IMR-90 (cell line): ENCODE data around the gene PARL. TPM values are rescaled to one million over a fixed set of nuclear protein-coding genes. Genes with fewer than 3 reads are reported as not detected.

ENCODE experiments used
- ATAC-seq: fragments of 200-7000 bp; cut with Tn5 transposase; 2 replicates; pipeline ENCODE4 v1.9.1; 2020; ENCODE audit warnings: low read depth, mild to moderate bottlenecking, moderate library complexity
- BruUV-seq: library from RNA; stranded (reverse); fragments of 400-500 nt; replicated peaks from 2 replicates; lab custom pipeline; 2021; lab: Mats Ljungman, UMichigan
- CTCF ChIA-PET: fragments of 300-600 bp; formaldehyde crosslinking; extraction: SDS; loops from one replicate; lab custom pipeline; 2021; ENCODE audit warnings: antibody characterized with exemption; lab: Yijun Ruan, JAX
- POLR2A ChIA-PET: fragments of 300-600 bp; sonication (Branson Sonifier 250); formaldehyde crosslinking; loops from one replicate; lab custom pipeline; 2022; ENCODE audit warnings: antibody characterized with exemption; ENCODE audit not compliant: unreplicated experiment; lab: Charles Lee
- DNase-seq: peaks from one replicate; pipeline ENCODE4 v3.0.0; 2013
- H2AFZ ChIP-seq: replicated peaks from 2 replicates; pipeline ENCODE3; 2013; ENCODE audit warnings: low read length, mild to moderate bottlenecking; ENCODE audit not compliant: poor library complexity
- H2AK5ac ChIP-seq: 2 replicates; pipeline ENCODE4 v1.6.1; 2013; ENCODE audit warnings: low read depth, low read length, inconsistent platforms
- H2AK9ac ChIP-seq: replicated peaks from 2 replicates; pipeline ENCODE3; 2013; ENCODE audit warnings: mild to moderate bottlenecking, low read depth, low read length, moderate library complexity; ENCODE audit not compliant: poor library complexity
- H2BK120ac ChIP-seq: 2 replicates; pipeline ENCODE4 v1.6.1; 2013; ENCODE audit warnings: low read depth, low read length, inconsistent platforms
- H2BK15ac ChIP-seq: 3 replicates; pipeline ENCODE4 v1.6.1; 2013; ENCODE audit warnings: low read depth, low read length, inconsistent platforms
- H2BK20ac ChIP-seq: 2 replicates; pipeline ENCODE4 v1.6.1; 2013; ENCODE audit warnings: low read depth, mild to moderate bottlenecking, inconsistent platforms, low read length, moderate library complexity
- H2BK5ac ChIP-seq: 2 replicates; pipeline ENCODE4 v1.6.1; 2013; ENCODE audit warnings: mild to moderate bottlenecking, low read depth, low read length, inconsistent platforms; ENCODE audit not compliant: poor library complexity, severe bottlenecking
- H3K14ac ChIP-seq: replicated peaks from 2 replicates; pipeline ENCODE4 v1.6.1; 2013; ENCODE audit warnings: low read depth, low read length, inconsistent platforms
- H3K18ac ChIP-seq: 2 replicates; pipeline ENCODE4 v1.6.1; 2013; ENCODE audit warnings: low read depth, low read length, control low read depth
- H3K23ac ChIP-seq: 2 replicates; pipeline ENCODE4 v1.6.1; 2013; ENCODE audit warnings: low read depth, low read length, inconsistent platforms
- H3K27ac ChIP-seq: 2 replicates; pipeline ENCODE4 v1.5.1; 2013; ENCODE audit warnings: mild to moderate bottlenecking, control low read depth, low read length; ENCODE audit not compliant: insufficient read depth
- H3K27me3 ChIP-seq: 2 replicates; pipeline ENCODE4 v1.6.1; 2013; ENCODE audit warnings: low read length; ENCODE audit not compliant: control insufficient read depth, insufficient read depth
- H3K36me3 ChIP-seq: 2 replicates; pipeline ENCODE4 v1.6.1; 2013; ENCODE audit warnings: low read length, mixed read lengths; ENCODE audit not compliant: control insufficient read depth, insufficient read depth
- H3K4ac ChIP-seq: 2 replicates; pipeline ENCODE4 v1.6.1; 2013; ENCODE audit warnings: low read depth, low read length, inconsistent platforms
- H3K4me1 ChIP-seq: 2 replicates; pipeline ENCODE4 v1.6.1; 2013; ENCODE audit warnings: low read length, mixed read lengths; ENCODE audit not compliant: control insufficient read depth, insufficient read depth
- H3K4me2 ChIP-seq: 2 replicates; pipeline ENCODE4 v1.6.1; 2013; ENCODE audit warnings: low read depth, mild to moderate bottlenecking, control low read depth, low read length, moderate library complexity
- H3K4me3 ChIP-seq: 2 replicates; pipeline ENCODE4 v1.5.1; 2013; ENCODE audit warnings: low read depth, mild to moderate bottlenecking, control low read depth, low read length, moderate library complexity; ENCODE audit not compliant: insufficient read depth
- H3K56ac ChIP-seq: 2 replicates; pipeline ENCODE4 v1.6.1; 2013; ENCODE audit warnings: low read length, inconsistent platforms; ENCODE audit not compliant: insufficient read depth; ENCODE audit errors: extremely low read depth
- H3K79me1 ChIP-seq, 2 experiments: 2 replicates each; pipeline ENCODE4 v1.6.1; 2013; ENCODE audit warnings: low read length in 2 of 2, inconsistent platforms in 1 of 2, low read depth in 1 of 2
- H3K9ac ChIP-seq: 2 replicates; pipeline ENCODE4 v1.6.1; 2013; ENCODE audit warnings: low read depth, low read length, control low read depth
- H3K9me1 ChIP-seq: 2 replicates; pipeline ENCODE4 v1.6.1; 2013; ENCODE audit warnings: low read length, inconsistent platforms; ENCODE audit not compliant: insufficient read depth
- H3K9me3 ChIP-seq: 2 replicates; pipeline ENCODE4 v1.6.1; 2013; ENCODE audit warnings: low read length; ENCODE audit not compliant: control insufficient read depth, insufficient read depth
- H4K20me1 ChIP-seq: 2 replicates; pipeline ENCODE4 v1.6.1; 2013; ENCODE audit warnings: low read length, inconsistent platforms; ENCODE audit not compliant: insufficient read depth
- H4K5ac ChIP-seq: 2 replicates; pipeline ENCODE4 v1.6.1; 2013; ENCODE audit warnings: mild to moderate bottlenecking, low read depth, low read length, control low read depth
- H4K8ac ChIP-seq, 2 experiments: 2 replicates each; pipeline ENCODE4 v1.6.1; 2013; ENCODE audit warnings: low read depth in 2 of 2, low read length in 2 of 2, control low read depth in 1 of 2, inconsistent platforms in 1 of 2
- H4K91ac ChIP-seq: 2 replicates; pipeline ENCODE4 v1.6.1; 2013; ENCODE audit warnings: low read depth, low read length, inconsistent platforms; ENCODE audit not compliant: insufficient read depth
- BHLHE40 ChIP-seq: fragments of 150-350 bp; IDR thresholded peaks from 2 replicates; pipeline ENCODE4 v1.6.1; 2016; ENCODE audit warnings: mild to moderate bottlenecking, low read depth, low read length
- CEBPB ChIP-seq: IDR thresholded peaks from 2 replicates; pipeline ENCODE4 v1.6.1; 2012; ENCODE audit warnings: low read depth, low read length, improper control_type of control experiment
- CHD1 ChIP-seq: IDR thresholded peaks from 2 replicates; pipeline ENCODE4 v1.6.1; 2012; ENCODE audit warnings: low read depth, low read length, improper control_type of control experiment
- FOS ChIP-seq: fragments of 150-350 bp; IDR thresholded peaks from 2 replicates; pipeline ENCODE4 v1.6.1; 2016; ENCODE audit warnings: low read depth, low read length
- MAFK ChIP-seq: IDR thresholded peaks from 2 replicates; pipeline ENCODE4 v1.6.1; 2012; ENCODE audit warnings: low read depth, low read length, improper control_type of control experiment
- MAZ ChIP-seq: IDR thresholded peaks from 2 replicates; pipeline ENCODE4 v1.6.1; 2012; ENCODE audit warnings: low read depth, mild to moderate bottlenecking, low read length, improper control_type of control experiment, moderate library complexity, borderline replicate concordance
- MXI1 ChIP-seq: IDR thresholded peaks from 2 replicates; pipeline ENCODE4 v1.6.1; 2012; ENCODE audit warnings: low read depth, mild to moderate bottlenecking, low read length, moderate library complexity, borderline replicate concordance
- NFE2L2 ChIP-seq: fragments of 150-350 bp; IDR thresholded peaks from 2 replicates; pipeline ENCODE4 v1.6.1; 2016; ENCODE audit warnings: low read depth, mild to moderate bottlenecking, low read length
- POLR2A ChIP-seq: IDR thresholded peaks from 2 replicates; pipeline ENCODE4 v1.6.1; 2012; ENCODE audit warnings: mild to moderate bottlenecking, low read depth, low read length
- RAD21 ChIP-seq: IDR thresholded peaks from 2 replicates; pipeline ENCODE4 v1.6.1; 2012; ENCODE audit warnings: low read length, improper control_type of control experiment
- RFX5 ChIP-seq: IDR thresholded peaks from 2 replicates; pipeline ENCODE4 v1.8.0; 2012; ENCODE audit warnings: low read depth, mild to moderate bottlenecking, low read length, moderate library complexity
- SMC3 ChIP-seq: fragments of 150-350 bp; IDR thresholded peaks from 2 replicates; pipeline ENCODE4 v1.6.1; 2016; ENCODE audit warnings: low read depth, mild to moderate bottlenecking, antibody characterized with exemption, low read length, moderate library complexity
- WGBS, 2 experiments: methylation state at CpG; one replicate each; pipeline versions ENCODE4 v1.1.5 to v1.1.7; 2013; ENCODE audit warnings: missing lambda C conversion rate in 2 of 2; ENCODE audit not compliant: insufficient read length in 1 of 2; ENCODE audit errors: extremely low coverage in 2 of 2; 5-methylcytosine and 5-hydroxymethylcytosine counted together
- dilution Hi-C: fragments of 300-500 bp; cut with HindIII; formaldehyde crosslinking; loops from one replicate; pipeline ENCODE4 v1.14.3; 2018; ENCODE audit warnings: low sequenced_read_pairs; ENCODE audit not compliant: unreplicated experiment
- in situ Hi-C: fragments of 300-500 bp; cut with MboI; formaldehyde crosslinking; loops from 3 replicates; pipeline ENCODE4 v1.14.3; 2019; ENCODE audit warnings: low sequenced_read_pairs, inconsistent platforms, mixed read lengths
- intact Hi-C: fragments of 100-400 bp; cut with micrococcal nuclease; formaldehyde crosslinking; loops from 2 replicates; pipeline ENCODE4 v1.10.0; 2022
- polyA plus RNA-seq, 3 experiments: library from polyadenylated mRNA; depleted of rRNA; stranded (reverse); fragments of >200 nt; gene quantifications; 2 replicates each; pipeline ENCODE4 v1.2.3, GENCODE V29; 2012; ENCODE audit warnings: low replicate concordance in 1 of 3
- total RNA-seq: library from RNA; depleted of rRNA; stranded (reverse); fragments of >200 nt; gene quantifications from 2 replicates; pipeline ENCODE4 v1.2.3, GENCODE V29; 2012
- TF ChIP-seq, protein P1 (sequence below): fragments of 150-350 bp; IDR thresholded peaks from 2 replicates; pipeline ENCODE4 v1.6.1; 2017; ENCODE audit warnings: mild to moderate bottlenecking, antibody characterized with exemption, low read length, low read depth
- TF ChIP-seq, protein P2 (sequence below): fragments of 150-350 bp; IDR thresholded peaks from 2 replicates; pipeline ENCODE4 v1.6.1; 2016; ENCODE audit warnings: low read depth, mild to moderate bottlenecking, low read length, moderate library complexity, borderline replicate concordance

The PARL gene
- total and polyA plus RNA-seq, 2 of the 4 experiments (the other 2 are of a cell fraction) = 35.5 to 42.6 TPM

DNA sequence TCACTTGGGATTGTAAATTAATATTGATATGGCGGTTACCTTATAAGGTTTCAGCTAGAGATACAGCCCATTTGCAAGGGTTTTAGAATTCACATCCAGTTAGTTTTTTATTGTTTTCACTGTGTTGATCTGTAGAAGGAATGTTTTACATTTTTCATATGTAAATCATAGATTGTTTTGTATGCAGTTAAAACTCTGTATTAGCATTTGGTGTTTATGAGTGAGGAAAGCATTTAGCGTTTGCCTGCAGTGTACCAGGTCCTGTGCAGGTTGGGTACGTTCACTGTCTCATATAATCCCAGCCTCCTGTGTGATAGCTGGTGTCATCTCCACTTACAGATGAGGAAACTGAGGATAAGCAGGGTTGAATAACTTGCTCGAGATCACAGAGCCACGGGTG is 83.1 kb downstream of the PARL start:
- Histone ChIP-seq H3K27ac (no peak overlapping the region), H3K4me2 (no peak overlapping the region), H2AK9ac (no peak overlapping the region), H4K20me1 (peaks cover 4% of the 10 kb centered on the region), H3K18ac (no peak overlapping the region), H2BK15ac (no peak overlapping the region), H3K27me3 (no peaks in the 10 kb centered on the region), H3K79me1 (peaks cover 0 to 9% of the 10 kb centered on the region in 2 experiments; a peak in 2 of 4 replicates), H3K9ac (no peak overlapping the region), H2AK5ac (no peak overlapping the region), H3K23ac (no peak overlapping the region), H2BK120ac (no peak overlapping the region), H3K9me3 (no peaks in the 10 kb centered on the region), H3K14ac (no peak overlapping the region), H3K4ac (no peak overlapping the region), H4K91ac (no peak overlapping the region), H2BK20ac (no peak overlapping the region), H3K9me1 (no peaks in the 10 kb centered on the region), H3K36me3 (peaks cover 73% of the 10 kb centered on the region), H2AFZ (no peak overlapping the region), H4K8ac (no peak overlapping the region), H3K4me3 (no peak overlapping the region), H3K56ac (no peak overlapping the region), H4K5ac (no peak overlapping the region), H2BK5ac (no peak overlapping the region), H3K4me1 (no peaks in the 10 kb centered on the region)
- BruUV-seq = TSS peak; percentile 38
- in situ Hi-C loops (no loop called here), intact Hi-C loops (no loop called here), dilution Hi-C loops (no loop called here)
- CTCF ChIA-PET = interaction anchor here (0.5 kb wide), 1 partner anchor 22 kb away, joined by 6 read pairs; no protein-coding TSS in a partner anchor
- DNase-seq (no peak), ATAC-seq (no peak)
- POLR2A ChIA-PET = no interaction called here
- TF ChIP-seq CHD1 = no peak
- no peak for TF ChIP-seq RAD21
- no peak for TF ChIP-seq MAFK
- TF ChIP-seq BHLHE40 = no peak
- TF ChIP-seq NFE2L2 = no peak
- TF ChIP-seq RFX5 = no peak
- TF ChIP-seq CEBPB = no peak
- TF ChIP-seq FOS = no peak
- TF ChIP-seq, protein P1, sequence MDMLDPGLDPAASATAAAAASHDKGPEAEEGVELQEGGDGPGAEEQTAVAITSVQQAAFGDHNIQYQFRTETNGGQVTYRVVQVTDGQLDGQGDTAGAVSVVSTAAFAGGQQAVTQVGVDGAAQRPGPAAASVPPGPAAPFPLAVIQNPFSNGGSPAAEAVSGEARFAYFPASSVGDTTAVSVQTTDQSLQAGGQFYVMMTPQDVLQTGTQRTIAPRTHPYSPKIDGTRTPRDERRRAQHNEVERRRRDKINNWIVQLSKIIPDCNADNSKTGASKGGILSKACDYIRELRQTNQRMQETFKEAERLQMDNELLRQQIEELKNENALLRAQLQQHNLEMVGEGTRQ = no peak
- TF ChIP-seq MAZ = no peak
- TF ChIP-seq POLR2A = no peak
- TF ChIP-seq MXI1 = no peak
- TF ChIP-seq SMC3 = no peak
- TF ChIP-seq, protein P2, sequence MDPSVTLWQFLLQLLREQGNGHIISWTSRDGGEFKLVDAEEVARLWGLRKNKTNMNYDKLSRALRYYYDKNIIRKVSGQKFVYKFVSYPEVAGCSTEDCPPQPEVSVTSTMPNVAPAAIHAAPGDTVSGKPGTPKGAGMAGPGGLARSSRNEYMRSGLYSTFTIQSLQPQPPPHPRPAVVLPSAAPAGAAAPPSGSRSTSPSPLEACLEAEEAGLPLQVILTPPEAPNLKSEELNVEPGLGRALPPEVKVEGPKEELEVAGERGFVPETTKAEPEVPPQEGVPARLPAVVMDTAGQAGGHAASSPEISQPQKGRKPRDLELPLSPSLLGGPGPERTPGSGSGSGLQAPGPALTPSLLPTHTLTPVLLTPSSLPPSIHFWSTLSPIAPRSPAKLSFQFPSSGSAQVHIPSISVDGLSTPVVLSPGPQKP = no peak
- no CpG with 5 or more reads among the region's 5 CpGs for WGBS, 2 experiments
